GM19372 (cell line): ENCODE data around the gene MSI2.

Experiments used
- ATAC-seq: cut with Tn5 transposase; IDR thresholded peaks from one replicate; pipeline ENCODE4 v1.9.1; 2021; ENCODE audit warnings: mild to moderate bottlenecking, low read depth, moderate library complexity; ENCODE audit not compliant: unreplicated experiment

The MSI2 gene

DNA sequence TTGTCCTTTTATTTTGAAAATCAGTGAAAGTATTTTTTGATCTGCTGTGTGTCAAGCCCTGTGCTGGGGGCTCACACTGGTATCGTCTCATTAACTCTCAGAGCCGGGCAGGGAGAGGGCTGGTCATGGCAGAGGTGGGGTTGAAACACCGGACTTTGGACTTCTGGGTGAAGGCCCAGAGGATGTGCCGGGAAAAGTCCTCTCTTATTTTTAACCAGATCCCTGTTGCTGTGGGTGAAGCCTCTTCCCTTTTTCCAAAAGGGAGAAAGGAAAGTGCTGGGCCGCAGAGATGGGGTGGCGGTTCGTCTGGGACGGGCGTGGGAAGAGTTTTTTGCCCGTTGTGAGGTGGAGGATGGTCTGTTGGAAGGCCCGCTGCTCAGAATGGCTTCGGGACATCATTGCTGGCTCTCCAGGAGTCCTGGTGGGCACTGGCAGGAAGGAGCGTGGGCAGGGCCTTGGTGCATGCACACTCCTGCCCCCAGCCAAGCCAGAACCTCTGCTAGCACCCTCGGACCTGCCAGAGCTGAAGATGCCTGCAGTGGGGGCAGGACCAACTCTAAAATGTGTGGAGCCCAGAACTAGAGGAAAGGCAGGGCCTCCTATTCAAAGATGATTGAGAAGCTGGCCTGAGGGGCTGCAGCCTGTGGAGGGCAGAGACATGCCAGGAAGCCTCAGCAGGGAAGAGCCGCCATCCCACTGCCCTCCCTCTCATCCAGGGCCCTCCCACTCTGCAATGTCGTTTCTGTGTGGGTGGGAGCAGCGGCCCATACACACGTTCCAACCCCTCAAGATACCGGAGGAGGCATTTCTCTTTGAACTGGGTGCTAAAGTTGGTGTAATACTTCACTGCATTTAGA lies 275.6 kb downstream of the MSI2 start:
- no peak for ATAC-seq

- no peak for ATAC-seq
Observed at GRCh38 chr17:57532556-57532955, 276.2 kb downstream of the MSI2 start.

- ATAC-seq, result no peak
Observed at GRCh38 chr17:57532966-57533365, 276.6 kb downstream of the MSI2 start.

DNA sequence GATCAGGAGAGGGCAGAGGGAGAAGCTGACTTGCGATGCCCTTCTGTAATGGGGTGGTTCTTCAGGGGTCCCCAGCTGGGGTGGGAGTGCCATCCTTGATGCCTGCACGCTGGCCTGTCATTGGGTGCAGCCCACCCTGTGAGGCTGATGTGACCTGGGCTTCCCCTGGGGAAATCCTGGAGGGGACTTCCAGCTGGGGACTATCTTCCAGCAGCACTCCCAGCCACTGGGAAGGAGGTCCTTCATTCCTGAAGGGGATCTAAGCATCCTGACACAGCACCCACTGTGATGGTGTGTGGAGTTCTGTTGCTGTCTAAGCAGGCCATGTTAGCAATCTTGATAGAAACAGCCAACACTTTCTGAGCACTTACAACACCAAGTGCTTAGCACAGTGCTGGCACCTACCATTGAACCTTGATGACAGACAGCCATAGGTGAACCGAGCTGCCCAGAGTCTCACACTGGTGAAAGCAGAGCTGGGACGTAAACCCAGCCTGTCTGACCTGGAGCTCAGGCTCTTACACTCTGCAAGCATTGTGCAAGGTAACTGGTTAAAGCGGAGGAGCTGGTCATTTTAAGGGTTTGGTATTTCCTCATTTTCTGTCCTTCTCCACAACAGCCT lies 277.5 kb downstream of the MSI2 start:
- no peak for ATAC-seq

- ATAC-seq, result no peak
Observed at GRCh38 chr17:57534863-57535248, 278.5 kb downstream of the MSI2 start.

DNA sequence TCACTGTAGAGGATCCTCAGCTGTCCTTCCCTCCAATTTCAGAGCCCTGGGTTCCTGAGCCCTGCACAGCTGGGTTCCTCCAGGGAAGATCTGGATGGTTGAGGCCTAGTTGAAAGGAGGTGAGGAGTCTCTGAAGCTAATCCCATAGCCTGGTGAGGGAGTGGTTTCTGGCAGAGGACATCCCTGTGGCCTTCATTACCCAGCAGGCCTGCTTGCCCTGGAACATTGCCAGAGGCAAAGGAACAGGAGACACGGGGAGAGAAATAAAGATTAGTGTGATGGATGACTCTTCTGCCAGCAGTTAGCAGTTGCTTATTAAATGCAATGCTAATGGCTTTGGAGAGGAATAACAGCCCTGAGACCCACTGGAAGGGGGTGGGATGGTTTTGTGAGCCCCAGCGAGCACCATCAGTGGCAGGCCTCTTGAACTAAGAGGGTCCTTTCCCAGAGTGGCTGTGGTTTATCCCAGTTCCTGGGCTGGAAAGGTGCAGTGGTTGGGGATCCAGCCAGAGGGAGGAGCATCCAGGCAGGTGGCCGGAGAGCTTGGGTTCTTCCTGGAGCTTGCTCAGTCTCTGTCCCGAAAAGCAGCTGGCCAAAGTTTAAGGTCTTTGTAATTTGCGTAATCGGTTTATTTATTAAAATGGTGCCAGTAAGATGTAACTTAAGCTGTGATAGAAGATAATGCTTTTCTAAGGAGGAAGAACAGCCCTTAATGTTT lies 279.1 kb downstream of the MSI2 start:
- no peak for ATAC-seq

- no peak for ATAC-seq
Observed at GRCh38 chr17:57536289-57536688, 280.0 kb downstream of the MSI2 start.

DNA sequence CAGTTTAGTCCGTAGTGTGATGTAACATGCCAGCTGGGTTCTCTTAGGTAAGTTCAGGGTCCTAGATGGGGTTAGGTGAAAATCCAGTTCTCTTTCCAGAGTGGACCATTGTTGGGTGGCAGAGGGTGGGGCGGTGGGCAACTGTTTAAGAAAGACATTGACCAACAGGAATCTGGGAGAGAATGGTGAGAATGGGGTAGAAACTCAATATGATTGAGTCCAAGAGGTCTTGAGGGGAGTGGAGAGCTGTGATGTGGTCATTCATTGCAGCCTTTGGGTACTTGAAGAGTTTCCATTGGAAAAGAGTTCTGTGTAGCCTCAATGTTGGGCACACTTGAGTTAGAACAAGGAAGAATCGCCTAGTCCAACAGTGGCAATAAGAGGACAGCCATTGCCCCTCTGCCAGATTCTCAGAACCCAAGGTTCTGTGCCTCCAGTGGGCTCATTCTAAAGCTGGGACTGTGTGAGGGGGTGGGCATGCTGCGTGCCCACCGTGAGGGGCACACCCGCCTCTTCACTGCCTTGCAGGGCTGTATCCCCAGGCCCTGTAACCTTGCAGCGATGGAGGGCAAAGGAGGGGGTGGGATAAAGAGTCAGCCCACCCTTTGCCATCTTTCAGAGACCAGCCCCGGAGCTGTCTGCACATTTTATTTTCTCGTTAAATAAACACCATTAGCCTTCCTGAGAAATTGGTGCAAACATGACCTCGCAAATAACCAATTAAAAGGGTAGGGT lies 280.6 kb downstream of the MSI2 start:
- ATAC-seq, result no peak

DNA sequence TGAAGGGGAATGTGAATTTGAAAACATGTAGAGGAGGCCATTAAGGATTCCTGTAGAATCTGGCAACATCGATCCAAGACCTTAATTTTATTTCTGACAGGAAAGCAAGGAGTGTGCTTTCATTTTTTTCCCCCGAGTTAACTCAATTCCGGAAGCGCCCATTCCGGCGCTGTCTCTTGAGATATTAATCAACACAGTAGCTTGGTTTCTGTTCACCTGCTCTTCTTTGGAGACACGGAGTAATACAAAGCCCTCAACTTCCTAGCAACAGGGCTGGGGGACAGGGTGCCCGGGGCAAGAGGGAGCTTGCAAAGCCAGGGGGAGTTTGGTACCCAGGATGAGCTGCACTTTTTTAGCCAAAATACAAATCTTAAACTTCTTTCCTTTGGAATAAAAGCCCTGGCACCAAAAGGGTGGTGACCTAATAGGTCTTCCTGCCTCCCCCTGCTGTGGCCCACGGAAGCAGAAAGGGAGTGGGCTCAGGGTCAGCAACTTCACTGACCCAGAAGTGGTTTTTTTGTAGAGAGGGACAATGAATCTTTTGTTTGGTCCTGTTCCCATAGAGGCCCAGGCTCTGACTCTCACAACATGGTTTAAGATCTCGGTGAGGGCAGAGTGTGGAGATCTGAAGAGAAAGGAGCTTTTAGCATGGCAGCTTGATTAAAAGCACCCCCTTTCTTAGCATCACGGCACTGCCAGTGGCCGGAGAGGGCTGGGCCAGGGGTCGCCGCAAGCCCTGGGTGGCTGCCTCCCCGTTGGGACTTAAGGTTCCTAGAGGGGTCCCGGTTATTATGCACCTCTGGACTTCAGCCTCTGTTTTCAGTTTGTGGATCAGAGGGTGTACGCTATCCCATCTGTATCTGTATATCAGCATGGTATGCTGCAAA lies 281.4 kb downstream of the MSI2 start:
- no peak for ATAC-seq

GRCh38 chr17:57538736-57539456 lies 282.6 kb downstream of the MSI2 start:
- no peak for ATAC-seq

GRCh38 chr17:57539529-57540301 lies 283.4 kb downstream of the MSI2 start:
- ATAC-seq, result no peak

- no peak for ATAC-seq
Observed at GRCh38 chr17:57540596-57540995, 284.3 kb downstream of the MSI2 start.

GRCh38 chr17:57541049-57541448 lies 284.7 kb downstream of the MSI2 start:
- no peak for ATAC-seq

- ATAC-seq, result no peak
Observed at GRCh38 chr17:57541472-57542394, 285.4 kb downstream of the MSI2 start.

DNA sequence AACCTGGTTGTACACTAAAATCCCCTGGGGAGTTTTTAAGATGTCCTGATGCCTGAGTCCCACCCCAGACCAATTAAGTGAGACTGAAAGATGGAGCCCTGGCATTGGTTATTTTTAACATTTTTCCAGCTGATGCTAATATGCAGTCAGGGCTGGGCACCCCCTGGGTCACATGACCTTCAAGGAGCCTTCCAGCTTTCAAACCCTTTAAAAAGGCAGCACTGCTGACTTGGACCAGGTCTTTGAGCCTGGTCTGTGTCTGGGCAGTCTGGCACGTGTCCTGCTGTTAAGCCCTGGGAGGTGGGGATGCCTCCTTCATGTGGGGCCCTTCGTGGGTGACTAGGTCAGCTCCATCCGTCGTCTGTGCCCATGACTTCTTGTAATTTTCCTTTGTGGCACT lies 286.2 kb downstream of the MSI2 start:
- no peak for ATAC-seq

- ATAC-seq, result no peak
Observed at GRCh38 chr17:57543230-57543629, 286.9 kb downstream of the MSI2 start.

DNA sequence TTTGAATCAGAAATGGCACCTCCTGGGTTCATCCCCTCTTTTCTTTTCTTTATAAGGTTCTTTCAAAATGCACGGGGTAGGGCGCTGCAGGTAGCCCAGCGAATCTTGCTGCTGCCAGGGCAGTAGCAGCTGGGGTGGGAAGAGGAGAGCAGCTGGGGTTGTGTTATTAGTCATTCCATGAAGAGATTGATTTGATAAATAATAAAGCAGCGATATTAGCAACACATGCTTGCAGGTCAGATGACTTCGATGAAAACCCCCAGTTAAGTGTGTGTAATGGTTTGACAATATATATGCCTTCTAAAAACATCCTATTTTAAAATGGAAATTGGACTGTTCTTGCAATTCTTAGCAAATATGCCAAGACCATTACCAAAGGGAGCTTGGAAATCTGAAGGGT lies 288.1 kb downstream of the MSI2 start:
- ATAC-seq, result no peak
